ENCODE data around the gene NRGN. TPM values are rescaled to one million over a fixed set of nuclear protein-coding genes. Genes with fewer than 3 reads are reported as not detected.

Gene NRGN
- total and polyA plus RNA-seq, 2 of the 8 experiments (the other 6 are each of a cell fraction or from before 2014, with no cell fraction given) = 0.60 to 1.0 TPM

DNA sequence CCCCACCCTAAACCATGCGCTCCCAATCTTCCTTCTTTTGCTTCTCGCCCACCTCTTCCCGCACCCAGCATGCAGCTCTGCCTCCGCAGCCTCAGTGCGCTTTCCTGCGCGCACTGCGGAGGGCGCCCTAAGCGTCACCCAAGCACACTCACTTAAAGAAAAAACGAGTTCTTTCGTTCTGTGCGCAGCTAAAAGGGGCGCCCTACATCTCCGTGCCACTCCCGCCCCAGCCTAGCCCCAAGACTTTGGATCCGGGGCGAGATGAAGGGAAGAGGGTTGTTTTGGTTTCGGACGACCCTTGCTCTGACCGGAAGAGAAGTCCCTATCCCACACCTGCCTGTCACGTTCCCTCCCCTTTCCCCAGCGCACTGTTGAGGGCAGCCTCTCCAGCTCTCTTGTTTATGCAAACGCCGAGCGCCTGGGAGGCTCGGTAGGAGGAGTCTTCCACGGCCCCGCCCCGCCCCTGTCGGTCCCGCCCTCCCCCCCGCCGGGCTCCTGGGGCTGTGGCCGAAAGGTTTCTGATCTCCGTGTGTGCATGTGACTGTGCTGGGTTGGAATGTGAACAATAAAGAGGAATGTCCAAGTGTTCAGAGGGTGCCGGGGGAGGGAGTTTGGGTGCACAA, 7.0 kb downstream of the NRGN start (continued):
- TF ChIP-seq, protein P1, sequence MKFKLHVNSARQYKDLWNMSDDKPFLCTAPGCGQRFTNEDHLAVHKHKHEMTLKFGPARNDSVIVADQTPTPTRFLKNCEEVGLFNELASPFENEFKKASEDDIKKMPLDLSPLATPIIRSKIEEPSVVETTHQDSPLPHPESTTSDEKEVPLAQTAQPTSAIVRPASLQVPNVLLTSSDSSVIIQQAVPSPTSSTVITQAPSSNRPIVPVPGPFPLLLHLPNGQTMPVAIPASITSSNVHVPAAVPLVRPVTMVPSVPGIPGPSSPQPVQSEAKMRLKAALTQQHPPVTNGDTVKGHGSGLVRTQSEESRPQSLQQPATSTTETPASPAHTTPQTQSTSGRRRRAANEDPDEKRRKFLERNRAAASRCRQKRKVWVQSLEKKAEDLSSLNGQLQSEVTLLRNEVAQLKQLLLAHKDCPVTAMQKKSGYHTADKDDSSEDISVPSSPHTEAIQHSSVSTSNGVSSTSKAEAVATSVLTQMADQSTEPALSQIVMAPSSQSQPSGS (IDR thresholded peaks at IDR 0.05; ENCODE audit: low read length) = no peak
- TF ChIP-seq, protein P2, sequence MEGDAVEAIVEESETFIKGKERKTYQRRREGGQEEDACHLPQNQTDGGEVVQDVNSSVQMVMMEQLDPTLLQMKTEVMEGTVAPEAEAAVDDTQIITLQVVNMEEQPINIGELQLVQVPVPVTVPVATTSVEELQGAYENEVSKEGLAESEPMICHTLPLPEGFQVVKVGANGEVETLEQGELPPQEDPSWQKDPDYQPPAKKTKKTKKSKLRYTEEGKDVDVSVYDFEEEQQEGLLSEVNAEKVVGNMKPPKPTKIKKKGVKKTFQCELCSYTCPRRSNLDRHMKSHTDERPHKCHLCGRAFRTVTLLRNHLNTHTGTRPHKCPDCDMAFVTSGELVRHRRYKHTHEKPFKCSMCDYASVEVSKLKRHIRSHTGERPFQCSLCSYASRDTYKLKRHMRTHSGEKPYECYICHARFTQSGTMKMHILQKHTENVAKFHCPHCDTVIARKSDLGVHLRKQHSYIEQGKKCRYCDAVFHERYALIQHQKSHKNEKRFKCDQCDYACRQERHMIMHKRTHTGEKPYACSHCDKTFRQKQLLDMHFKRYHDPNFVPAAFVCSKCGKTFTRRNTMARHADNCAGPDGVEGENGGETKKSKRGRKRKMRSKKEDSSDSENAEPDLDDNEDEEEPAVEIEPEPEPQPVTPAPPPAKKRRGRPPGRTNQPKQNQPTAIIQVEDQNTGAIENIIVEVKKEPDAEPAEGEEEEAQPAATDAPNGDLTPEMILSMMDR (IDR thresholded peaks at IDR 0.05; ENCODE audit: control extremely low read depth in 1 of 3, insufficient read depth in 1 of 3, low read depth in 1 of 3, low read length in 3 of 3) = peak; percentile 39 to 73 (median 71); a peak in 3 of 4 replicates
- peak; percentile 24 for TF ChIP-seq EGR1 (IDR thresholded peaks at IDR 0.05; ENCODE audit: borderline replicate concordance, low read depth, low read length)
- TF ChIP-seq SRF (IDR thresholded peaks at IDR 0.05; ENCODE audit: low read depth, low read length) = no peak
- TF ChIP-seq, protein P3, sequence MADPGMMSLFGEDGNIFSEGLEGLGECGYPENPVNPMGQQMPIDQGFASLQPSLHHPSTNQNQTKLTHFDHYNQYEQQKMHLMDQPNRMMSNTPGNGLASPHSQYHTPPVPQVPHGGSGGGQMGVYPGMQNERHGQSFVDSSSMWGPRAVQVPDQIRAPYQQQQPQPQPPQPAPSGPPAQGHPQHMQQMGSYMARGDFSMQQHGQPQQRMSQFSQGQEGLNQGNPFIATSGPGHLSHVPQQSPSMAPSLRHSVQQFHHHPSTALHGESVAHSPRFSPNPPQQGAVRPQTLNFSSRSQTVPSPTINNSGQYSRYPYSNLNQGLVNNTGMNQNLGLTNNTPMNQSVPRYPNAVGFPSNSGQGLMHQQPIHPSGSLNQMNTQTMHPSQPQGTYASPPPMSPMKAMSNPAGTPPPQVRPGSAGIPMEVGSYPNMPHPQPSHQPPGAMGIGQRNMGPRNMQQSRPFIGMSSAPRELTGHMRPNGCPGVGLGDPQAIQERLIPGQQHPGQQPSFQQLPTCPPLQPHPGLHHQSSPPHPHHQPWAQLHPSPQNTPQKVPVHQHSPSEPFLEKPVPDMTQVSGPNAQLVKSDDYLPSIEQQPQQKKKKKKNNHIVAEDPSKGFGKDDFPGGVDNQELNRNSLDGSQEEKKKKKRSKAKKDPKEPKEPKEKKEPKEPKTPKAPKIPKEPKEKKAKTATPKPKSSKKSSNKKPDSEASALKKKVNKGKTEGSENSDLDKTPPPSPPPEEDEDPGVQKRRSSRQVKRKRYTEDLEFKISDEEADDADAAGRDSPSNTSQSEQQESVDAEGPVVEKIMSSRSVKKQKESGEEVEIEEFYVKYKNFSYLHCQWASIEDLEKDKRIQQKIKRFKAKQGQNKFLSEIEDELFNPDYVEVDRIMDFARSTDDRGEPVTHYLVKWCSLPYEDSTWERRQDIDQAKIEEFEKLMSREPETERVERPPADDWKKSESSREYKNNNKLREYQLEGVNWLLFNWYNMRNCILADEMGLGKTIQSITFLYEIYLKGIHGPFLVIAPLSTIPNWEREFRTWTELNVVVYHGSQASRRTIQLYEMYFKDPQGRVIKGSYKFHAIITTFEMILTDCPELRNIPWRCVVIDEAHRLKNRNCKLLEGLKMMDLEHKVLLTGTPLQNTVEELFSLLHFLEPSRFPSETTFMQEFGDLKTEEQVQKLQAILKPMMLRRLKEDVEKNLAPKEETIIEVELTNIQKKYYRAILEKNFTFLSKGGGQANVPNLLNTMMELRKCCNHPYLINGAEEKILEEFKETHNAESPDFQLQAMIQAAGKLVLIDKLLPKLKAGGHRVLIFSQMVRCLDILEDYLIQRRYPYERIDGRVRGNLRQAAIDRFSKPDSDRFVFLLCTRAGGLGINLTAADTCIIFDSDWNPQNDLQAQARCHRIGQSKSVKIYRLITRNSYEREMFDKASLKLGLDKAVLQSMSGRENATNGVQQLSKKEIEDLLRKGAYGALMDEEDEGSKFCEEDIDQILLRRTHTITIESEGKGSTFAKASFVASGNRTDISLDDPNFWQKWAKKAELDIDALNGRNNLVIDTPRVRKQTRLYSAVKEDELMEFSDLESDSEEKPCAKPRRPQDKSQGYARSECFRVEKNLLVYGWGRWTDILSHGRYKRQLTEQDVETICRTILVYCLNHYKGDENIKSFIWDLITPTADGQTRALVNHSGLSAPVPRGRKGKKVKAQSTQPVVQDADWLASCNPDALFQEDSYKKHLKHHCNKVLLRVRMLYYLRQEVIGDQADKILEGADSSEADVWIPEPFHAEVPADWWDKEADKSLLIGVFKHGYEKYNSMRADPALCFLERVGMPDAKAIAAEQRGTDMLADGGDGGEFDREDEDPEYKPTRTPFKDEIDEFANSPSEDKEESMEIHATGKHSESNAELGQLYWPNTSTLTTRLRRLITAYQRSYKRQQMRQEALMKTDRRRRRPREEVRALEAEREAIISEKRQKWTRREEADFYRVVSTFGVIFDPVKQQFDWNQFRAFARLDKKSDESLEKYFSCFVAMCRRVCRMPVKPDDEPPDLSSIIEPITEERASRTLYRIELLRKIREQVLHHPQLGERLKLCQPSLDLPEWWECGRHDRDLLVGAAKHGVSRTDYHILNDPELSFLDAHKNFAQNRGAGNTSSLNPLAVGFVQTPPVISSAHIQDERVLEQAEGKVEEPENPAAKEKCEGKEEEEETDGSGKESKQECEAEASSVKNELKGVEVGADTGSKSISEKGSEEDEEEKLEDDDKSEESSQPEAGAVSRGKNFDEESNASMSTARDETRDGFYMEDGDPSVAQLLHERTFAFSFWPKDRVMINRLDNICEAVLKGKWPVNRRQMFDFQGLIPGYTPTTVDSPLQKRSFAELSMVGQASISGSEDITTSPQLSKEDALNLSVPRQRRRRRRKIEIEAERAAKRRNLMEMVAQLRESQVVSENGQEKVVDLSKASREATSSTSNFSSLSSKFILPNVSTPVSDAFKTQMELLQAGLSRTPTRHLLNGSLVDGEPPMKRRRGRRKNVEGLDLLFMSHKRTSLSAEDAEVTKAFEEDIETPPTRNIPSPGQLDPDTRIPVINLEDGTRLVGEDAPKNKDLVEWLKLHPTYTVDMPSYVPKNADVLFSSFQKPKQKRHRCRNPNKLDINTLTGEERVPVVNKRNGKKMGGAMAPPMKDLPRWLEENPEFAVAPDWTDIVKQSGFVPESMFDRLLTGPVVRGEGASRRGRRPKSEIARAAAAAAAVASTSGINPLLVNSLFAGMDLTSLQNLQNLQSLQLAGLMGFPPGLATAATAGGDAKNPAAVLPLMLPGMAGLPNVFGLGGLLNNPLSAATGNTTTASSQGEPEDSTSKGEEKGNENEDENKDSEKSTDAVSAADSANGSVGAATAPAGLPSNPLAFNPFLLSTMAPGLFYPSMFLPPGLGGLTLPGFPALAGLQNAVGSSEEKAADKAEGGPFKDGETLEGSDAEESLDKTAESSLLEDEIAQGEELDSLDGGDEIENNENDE (IDR thresholded peaks at IDR 0.05; ENCODE audit: insufficient replicate concordance, low read length) = no peak
- TF ChIP-seq KDM4A (IDR thresholded peaks at IDR 0.05; ENCODE audit: low read depth, low read length, severe bottlenecking) = peak; percentile 82
